ENCODE measurements around the gene LMAN2L.

- no peak for TF ChIP-seq CTCF (IDR thresholded peaks at IDR 0.05)
- TF ChIP-seq EZH2 (IDR thresholded peaks at IDR 0.05; ENCODE audit: borderline replicate concordance, insufficient read depth, low read depth, low read length, poor library complexity, severe bottlenecking) = no peak
Measured at GRCh38 chr2:96687711-96688640, 51.9 kb downstream of the LMAN2L start.

All from B cell (primary cell).